ENCODE results near the gene RCAN2. TPM values are rescaled to one million over a fixed set of nuclear protein-coding genes. Genes with fewer than 3 reads are reported as not detected.

Gene RCAN2
- total and polyA plus RNA-seq, 11 donors: 86.4 to 331 (median 311) TPM

DNA sequence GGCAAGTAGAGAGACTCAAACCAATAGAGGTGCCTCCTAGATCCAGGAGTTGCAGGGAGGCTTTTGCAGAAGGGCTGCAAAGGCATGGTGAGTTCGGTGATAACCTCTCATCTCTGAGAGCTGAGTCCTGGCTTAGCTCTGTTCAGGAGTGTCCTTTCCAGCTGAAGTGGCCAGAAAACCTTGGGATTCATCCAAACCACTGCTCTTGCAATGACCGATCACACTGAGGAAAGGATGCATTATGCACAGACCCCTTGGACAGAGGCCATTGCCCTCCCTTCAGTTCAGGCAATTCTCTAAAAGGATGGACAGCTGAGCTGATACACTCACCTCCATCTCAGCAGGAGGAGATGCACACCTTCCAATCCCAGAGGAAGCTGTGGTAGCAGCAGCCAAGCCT lies 161.7 kb downstream of the RCAN2 start:
- peak; percentile 7 to 74 (median 55) for ATAC-seq
- no peaks in the 10 kb centered on the region for H3K9me3 ChIP-seq
- no peaks in the 10 kb centered on the region for H3K27me3 ChIP-seq
- H3K27ac ChIP-seq: no peak overlapping the region
- no peaks in the 10 kb centered on the region for H3K36me3 ChIP-seq
- H3K4me3 ChIP-seq: no peak overlapping the region
- WGBS, 4 donors: 18 to 24% (median 22%) methylated on average over 2 of the region's 2 CpGs
- peaks cover 0 to 50% (median 21%) of the 10 kb centered on the region in 12 donors for H3K4me1 ChIP-seq
- no peak for TF ChIP-seq POLR2A (IDR thresholded peaks at IDR 0.05)
- TF ChIP-seq, protein P1, sequence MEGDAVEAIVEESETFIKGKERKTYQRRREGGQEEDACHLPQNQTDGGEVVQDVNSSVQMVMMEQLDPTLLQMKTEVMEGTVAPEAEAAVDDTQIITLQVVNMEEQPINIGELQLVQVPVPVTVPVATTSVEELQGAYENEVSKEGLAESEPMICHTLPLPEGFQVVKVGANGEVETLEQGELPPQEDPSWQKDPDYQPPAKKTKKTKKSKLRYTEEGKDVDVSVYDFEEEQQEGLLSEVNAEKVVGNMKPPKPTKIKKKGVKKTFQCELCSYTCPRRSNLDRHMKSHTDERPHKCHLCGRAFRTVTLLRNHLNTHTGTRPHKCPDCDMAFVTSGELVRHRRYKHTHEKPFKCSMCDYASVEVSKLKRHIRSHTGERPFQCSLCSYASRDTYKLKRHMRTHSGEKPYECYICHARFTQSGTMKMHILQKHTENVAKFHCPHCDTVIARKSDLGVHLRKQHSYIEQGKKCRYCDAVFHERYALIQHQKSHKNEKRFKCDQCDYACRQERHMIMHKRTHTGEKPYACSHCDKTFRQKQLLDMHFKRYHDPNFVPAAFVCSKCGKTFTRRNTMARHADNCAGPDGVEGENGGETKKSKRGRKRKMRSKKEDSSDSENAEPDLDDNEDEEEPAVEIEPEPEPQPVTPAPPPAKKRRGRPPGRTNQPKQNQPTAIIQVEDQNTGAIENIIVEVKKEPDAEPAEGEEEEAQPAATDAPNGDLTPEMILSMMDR (IDR thresholded peaks at IDR 0.05): no peak
- DNase-seq: peak in 1 of 5 donors; percentile 29
- intact Hi-C loops (cut with DNase I): no loop called here

DNA sequence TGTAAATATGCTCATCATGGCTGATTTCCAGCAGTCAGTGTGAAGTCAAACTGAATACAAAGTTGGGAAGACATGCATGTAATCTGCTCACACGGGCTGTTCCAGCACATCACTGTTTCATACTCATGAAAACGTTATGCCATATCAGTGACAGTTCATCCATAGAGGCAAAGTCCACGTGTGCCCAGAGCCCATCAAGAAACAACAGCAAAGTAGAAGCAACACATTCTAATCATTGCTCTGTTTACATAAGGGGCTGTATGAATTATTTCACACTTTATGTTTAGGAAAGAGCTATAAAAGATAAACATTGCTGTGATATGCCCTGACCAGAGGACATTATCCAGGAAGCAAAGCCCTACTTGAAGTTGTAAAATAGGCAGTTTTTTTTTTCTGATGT lies 163.5 kb downstream of the RCAN2 start:
- no peak for TF ChIP-seq POLR2A (IDR thresholded peaks at IDR 0.05)
- TF ChIP-seq, protein P1 (IDR thresholded peaks at IDR 0.05): no peak
- peaks cover 0 to 66% (median 32%) of the 10 kb centered on the region in 12 donors for H3K4me1 ChIP-seq
- no peaks in the 10 kb centered on the region for H3K27me3 ChIP-seq
- H3K9me3 ChIP-seq: no peaks in the 10 kb centered on the region
- ATAC-seq (no peak), DNase-seq (no peak)
- 16 to 26% (median 23%) methylated on average over 3 of the region's 3 CpGs for WGBS, 4 donors
- no peak overlapping the region for H3K27ac ChIP-seq
- intact Hi-C loops (cut with DNase I): no loop called here
- H3K4me3 ChIP-seq: no peak overlapping the region
- no peaks in the 10 kb centered on the region for H3K36me3 ChIP-seq

DNA sequence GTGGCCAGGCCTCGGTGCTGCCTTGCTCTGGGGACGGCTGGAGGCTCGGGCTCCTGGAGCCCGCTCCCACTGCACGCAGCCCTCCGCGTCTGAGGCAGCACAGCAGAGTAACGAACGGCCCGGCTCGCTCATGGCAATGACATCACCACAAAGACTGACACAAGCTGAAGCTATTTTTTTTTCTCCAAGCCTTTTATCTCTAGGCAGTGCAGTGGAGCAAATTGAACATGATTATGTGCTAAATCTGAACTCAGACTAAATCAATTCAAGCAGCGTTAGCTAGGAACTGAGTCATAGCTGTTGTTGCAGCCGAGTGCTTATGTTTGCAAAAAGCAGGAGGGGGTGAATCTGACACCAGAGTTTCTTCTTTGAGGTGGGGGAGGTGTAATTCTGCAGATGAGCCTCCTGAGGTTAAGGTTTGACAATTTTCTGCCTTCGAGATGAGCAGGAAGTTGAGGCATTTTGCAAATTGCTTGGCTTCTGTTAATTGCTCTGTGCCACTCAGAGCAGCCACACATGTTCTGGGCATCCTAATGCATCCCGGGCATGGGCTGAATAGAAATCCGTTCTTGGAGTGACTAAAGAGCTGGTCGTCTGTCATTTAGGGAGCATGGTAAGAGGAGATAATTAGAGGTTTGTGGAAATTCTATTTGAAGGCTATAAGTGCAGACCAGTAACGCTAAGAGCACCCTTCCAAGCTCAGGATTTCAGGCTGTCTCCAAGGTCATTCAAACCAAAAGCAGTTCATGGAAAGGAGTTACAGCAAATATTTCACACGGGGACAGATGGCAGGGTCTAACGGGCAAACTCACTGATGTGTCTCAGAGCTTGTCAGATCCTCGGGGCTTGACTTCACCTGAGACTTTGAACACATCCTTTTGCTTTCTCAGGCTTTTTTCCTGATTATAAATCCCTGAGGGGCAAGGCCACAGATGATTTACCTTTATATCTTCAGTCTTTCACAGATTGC lies 165.4 kb downstream of the RCAN2 start:
- H3K4me3 ChIP-seq: peak overlapping the region in 1 of 12 donors; percentile 3
- H3K36me3 ChIP-seq: no peaks in the 10 kb centered on the region
- H3K4me1 ChIP-seq: peaks cover 0 to 85% (median 37%) of the 10 kb centered on the region in 12 donors
- DNase-seq: peak in 2 of 5 donors; percentile 50 to 63
- 47 to 57% (median 50%) methylated on average over 21 of the region's 21 CpGs for WGBS, 4 donors
- no peaks in the 10 kb centered on the region for H3K27me3 ChIP-seq
- ATAC-seq: peak; percentile 35 to 81 (median 70)
- H3K27ac ChIP-seq: peak overlapping the region in 3 of 12 donors; percentile 36 to 53 (median 53)
- H3K9me3 ChIP-seq: no peaks in the 10 kb centered on the region
- intact Hi-C loops (cut with DNase I): no loop called here
- TF ChIP-seq, protein P1 (IDR thresholded peaks at IDR 0.05): no peak
- TF ChIP-seq POLR2A (IDR thresholded peaks at IDR 0.05): no peak

DNA sequence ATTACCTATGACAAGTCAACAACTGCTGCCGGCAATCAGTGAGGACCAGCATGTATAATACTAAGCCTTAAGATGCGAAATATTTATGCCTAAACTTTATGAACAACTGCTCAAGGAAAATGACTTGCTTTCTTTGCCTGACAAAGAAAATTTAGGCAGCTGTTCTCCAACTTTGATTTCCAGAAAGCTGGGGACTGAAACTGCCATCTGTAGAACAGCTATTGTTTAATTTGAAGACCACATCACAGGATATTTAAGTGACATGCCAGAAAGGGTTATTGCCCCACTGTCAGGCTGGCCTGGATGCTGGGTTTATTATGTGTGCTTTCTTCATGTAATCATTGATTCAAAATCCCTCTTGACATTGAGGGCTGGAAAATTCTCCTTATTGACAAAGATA lies 166.5 kb downstream of the RCAN2 start:
- Histone ChIP-seq H3K27me3 (no peaks in the 10 kb centered on the region), H3K4me1 (peaks cover 0 to 90% (median 40%) of the 10 kb centered on the region in 12 donors), H3K9me3 (no peaks in the 10 kb centered on the region), H3K36me3 (no peaks in the 10 kb centered on the region), H3K4me3 (no peak overlapping the region), H3K27ac (peak overlapping the region in 1 of 12 donors; percentile 53)
- DNase-seq: no peak
- no peak for ATAC-seq
- 85 to 96% (median 94%) methylated on average over 2 of the region's 2 CpGs for WGBS, 4 donors
- intact Hi-C loops (cut with DNase I): no loop called here
- TF ChIP-seq, protein P1 (IDR thresholded peaks at IDR 0.05): no peak
- no peak for TF ChIP-seq POLR2A (IDR thresholded peaks at IDR 0.05)

Data from heart left ventricle (tissue), 16 donors.